Esophagus mucosa (tissue), 1 donor: ENCODE results near the gene DAGLB. TPM values are rescaled to one million over a fixed set of nuclear protein-coding genes. Genes with fewer than 3 reads are reported as not detected.

Source experiments
- ATAC-seq: fragments of 200-7000 bp; cut with Tn5 transposase; one replicate; pipeline ENCODE4 v1.9.1; 2020
- total RNA-seq: library from RNA; stranded (reverse); gene quantifications from one replicate; pipeline ENCODE4 v1.2.4, GENCODE V29; 2023
- donor health status: DM: yes; HTN: yes; CAD: no.

The DAGLB gene
- total RNA-seq, 1 donor from 2014 or later: 11.2 TPM

- ATAC-seq: peak; percentile 35
Measured at GRCh38 chr7:6360841-6361240, 86.9 kb downstream of the DAGLB start.

DNA sequence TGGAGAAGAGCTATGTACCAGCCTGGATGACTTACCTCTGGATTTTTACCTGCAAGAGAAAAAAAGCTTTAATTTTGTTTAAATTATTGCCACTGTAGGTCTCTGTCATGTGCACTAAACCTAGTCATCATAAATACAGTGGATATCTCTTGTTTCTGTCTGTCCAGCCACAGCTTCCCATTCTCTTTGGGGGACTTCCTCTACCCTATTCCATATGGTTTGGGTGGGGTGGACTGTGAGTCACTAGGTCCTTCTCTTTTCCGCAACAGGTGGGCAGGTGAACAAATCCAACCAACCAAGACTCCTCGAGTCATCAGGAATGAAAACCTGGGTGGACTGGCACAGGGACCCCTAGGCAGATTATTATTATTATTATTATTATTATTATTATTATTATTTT is 88.0 kb downstream of the DAGLB start:
- no peak for ATAC-seq

Other genes starting within 250 kb of the DAGLB start
- gene CYTH3, start 175.3 kb downstream of the DAGLB start, total RNA-seq: 7.9 TPM
- gene FAM220A, start 99.0 kb downstream of the DAGLB start, total RNA-seq: 20.0 TPM
- gene RAC1, start 73.4 kb downstream of the DAGLB start, total RNA-seq: 373 TPM
- 74.5 TPM for gene KDELR2, start 36.2 kb upstream of the DAGLB start, total RNA-seq
- 0.12 TPM for gene GRID2IP, start 103.5 kb upstream of the DAGLB start, total RNA-seq
- 23.0 TPM for gene ZDHHC4, start 129.5 kb upstream of the DAGLB start, total RNA-seq
- gene INTS15, start 142.1 kb upstream of the DAGLB start, total RNA-seq: 13.7 TPM
- 0.24 TPM for gene ZNF853, start 167.7 kb upstream of the DAGLB start, total RNA-seq
- gene ZNF316, start 189.4 kb upstream of the DAGLB start, total RNA-seq: 10.4 TPM